ENCODE results near the gene TMCO6.
A peak's percentile ranks its signal among the peaks of the same experiment; 100 is the strongest.

TMCO6 gene

DNA sequence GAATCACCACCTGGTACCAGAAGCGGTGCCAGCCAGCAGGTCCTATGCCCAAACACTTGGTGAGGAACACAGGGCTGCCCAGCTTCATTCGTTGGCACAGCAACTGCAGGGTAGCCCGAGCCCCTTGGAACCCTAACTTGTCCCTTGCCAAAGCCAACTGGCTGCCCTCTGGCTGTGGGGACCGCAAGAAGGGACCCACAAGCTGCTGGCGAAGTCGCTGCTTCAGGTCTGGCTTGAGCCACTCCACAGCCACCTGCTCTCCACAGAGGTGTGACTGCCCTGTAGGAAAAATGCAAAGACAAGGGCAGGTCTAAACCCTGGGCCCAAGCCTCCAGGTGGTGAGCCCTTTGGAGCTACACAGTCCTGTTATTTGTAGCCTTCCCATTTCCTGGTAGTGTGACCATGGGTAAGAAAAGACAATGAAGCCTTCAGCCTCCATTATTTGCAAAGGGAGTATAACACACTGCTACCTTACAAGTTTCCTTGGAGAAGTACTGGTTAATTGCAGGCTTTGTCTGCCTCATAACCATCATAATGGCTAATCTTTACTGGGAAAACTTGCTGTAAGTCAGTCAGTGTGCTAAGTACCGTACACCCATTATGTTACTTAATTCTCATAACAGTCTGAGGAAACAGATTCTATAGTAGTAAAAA is 32.3 kb downstream of the TMCO6 start:
- ATAC-seq (ENCODE audit: low read depth) (peak; percentile 11; the same call in 1 of the 3 replicates), DNase-seq (ENCODE audit: low spot score) (no peak)
- Histone ChIP-seq H3K36me3 (ENCODE audit: low read depth) (peaks cover 86% of the 10 kb centered on the region), H3K9me3 (ENCODE audit: severe bottlenecking) (no peaks in the 10 kb centered on the region), H3K4me3 (ENCODE audit: severe bottlenecking) (no peak overlapping the region), H3K27me3 (ENCODE audit: insufficient read depth, poor library complexity, severe bottlenecking) (no peaks in the 10 kb centered on the region), H3K27ac (ENCODE audit: poor library complexity, severe bottlenecking) (no peak overlapping the region), H3K4me1 (ENCODE audit: insufficient read depth, poor library complexity, severe bottlenecking) (peaks cover under 1% of the 10 kb centered on the region)
- TF ChIP-seq CTCF (IDR thresholded peaks at IDR 0.05; ENCODE audit: poor library complexity, severe bottlenecking), result no peak

DNA sequence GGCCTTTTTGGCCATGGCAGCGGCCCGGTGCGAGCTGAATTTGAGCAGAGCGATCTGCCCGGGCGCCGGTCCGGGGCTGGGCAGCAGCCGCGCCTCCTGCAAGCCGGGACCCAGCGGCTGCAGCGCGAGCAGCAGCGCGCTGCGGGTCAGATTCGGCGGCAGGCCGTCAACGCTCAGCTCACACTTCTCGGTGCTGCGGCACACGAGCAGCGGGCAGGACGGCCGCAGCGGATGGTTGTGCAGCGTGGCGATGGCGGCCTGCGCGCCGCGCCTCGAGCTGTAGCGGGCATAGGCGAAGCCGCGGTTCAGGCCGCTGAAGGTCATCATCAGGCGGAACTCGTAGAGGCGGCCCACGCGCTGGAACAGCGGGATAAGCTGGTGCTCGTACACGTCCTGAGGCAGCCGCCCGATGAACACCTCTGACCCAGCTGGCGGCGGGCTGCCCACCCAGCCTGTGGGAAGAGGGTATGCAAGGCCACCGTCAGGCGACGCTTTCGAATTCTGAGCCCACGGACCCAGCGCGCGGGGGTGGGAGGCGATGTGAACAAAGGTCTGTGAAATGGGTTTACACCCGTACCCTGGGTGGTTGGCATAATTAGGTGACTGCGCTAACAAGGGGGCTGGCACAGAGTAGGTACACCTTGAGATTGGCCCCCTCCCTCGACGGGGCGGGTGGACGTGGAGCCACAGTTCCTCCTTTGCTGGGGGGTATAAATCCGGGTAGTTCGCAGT is 33.4 kb downstream of the TMCO6 start:
- DNase-seq (ENCODE audit: low spot score), result peak; percentile 68
- ATAC-seq (ENCODE audit: low read depth), result no peak
- no peaks in the 10 kb centered on the region for H3K27me3 ChIP-seq (ENCODE audit: insufficient read depth, poor library complexity, severe bottlenecking)
- TF ChIP-seq CTCF (IDR thresholded peaks at IDR 0.05; ENCODE audit: poor library complexity, severe bottlenecking), result no peak
- peaks cover 86% of the 10 kb centered on the region for H3K36me3 ChIP-seq (ENCODE audit: low read depth)
- no peak overlapping the region for H3K27ac ChIP-seq (ENCODE audit: poor library complexity, severe bottlenecking)
- H3K9me3 ChIP-seq (ENCODE audit: severe bottlenecking), result no peaks in the 10 kb centered on the region
- H3K4me1 ChIP-seq (ENCODE audit: insufficient read depth, poor library complexity, severe bottlenecking), result no peaks in the 10 kb centered on the region
- no peak overlapping the region for H3K4me3 ChIP-seq (ENCODE audit: severe bottlenecking)

DNA sequence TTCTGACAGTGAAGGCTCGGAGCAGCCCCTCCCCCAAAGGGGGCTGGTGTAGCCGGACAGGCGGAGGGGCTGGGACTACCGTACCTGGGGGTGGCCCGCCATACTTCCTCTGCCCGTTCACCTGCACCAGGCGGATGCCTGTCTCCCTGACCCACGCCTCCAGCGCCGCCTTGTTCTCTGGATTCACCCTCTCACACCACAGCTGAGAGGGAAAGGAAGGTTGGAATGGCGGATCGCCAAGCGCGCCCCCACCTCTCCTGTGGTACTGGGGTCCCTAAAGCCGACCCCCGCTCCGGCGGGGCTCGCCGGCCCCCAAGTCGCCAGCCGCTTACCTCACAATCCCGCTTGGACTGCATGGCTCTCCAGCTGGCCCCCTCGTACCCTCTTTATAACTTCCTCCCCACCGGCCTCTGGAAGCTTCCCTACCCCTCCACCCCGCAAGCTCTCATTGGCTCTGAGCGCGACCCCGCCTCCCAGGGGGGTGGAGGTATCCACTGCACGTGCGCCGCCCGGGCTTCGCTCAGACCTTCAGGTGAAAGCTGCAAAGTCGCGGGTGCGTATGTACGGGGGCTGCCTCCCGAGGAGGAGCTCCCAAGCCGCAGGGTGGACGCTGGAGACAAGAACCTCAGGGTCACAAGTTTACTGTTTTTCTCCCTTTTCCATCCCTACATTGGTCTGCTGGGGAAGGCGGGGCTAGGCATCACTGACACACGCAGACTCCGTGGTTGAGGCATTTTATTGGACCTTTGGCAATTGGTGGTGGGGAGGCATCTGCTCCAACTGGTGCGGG is 34.1 kb downstream of the TMCO6 start, which contains the start of gene DND1:
Gene DND1, minus strand, starts transcription at position 390 of the 790 bp plus-strand sequence. Its CDS starts 34 bp downstream, at position 356.
- Histone ChIP-seq H3K4me1 (ENCODE audit: insufficient read depth, poor library complexity, severe bottlenecking) (no peaks in the 10 kb centered on the region), H3K27me3 (ENCODE audit: insufficient read depth, poor library complexity, severe bottlenecking) (no peaks in the 10 kb centered on the region), H3K4me3 (ENCODE audit: severe bottlenecking) (no peak within 1 kb of the TSS), H3K27ac (ENCODE audit: poor library complexity, severe bottlenecking) (no peak within 1 kb of the TSS), H3K36me3 (ENCODE audit: low read depth) (peaks cover 86% of the 10 kb centered on the region), H3K9me3 (ENCODE audit: severe bottlenecking) (no peaks in the 10 kb centered on the region)
- TF ChIP-seq CTCF (IDR thresholded peaks at IDR 0.05; ENCODE audit: poor library complexity, severe bottlenecking), result no peak
- ATAC-seq (ENCODE audit: low read depth), result no peak; the same call in 2 of the 3 replicates
- peak; percentile 71 for DNase-seq (ENCODE audit: low spot score)

GRCh38 chr5:140674211-140674610 is 35.0 kb downstream of the TMCO6 start:
- no peaks in the 10 kb centered on the region for H3K4me1 ChIP-seq (ENCODE audit: insufficient read depth, poor library complexity, severe bottlenecking)
- no peaks in the 10 kb centered on the region for H3K9me3 ChIP-seq (ENCODE audit: severe bottlenecking)
- H3K27ac ChIP-seq (ENCODE audit: poor library complexity, severe bottlenecking), result no peak overlapping the region
- DNase-seq (ENCODE audit: low spot score) (no peak), ATAC-seq (ENCODE audit: low read depth) (peak; percentile 28)
- H3K27me3 ChIP-seq (ENCODE audit: insufficient read depth, poor library complexity, severe bottlenecking), result no peaks in the 10 kb centered on the region
- TF ChIP-seq CTCF (IDR thresholded peaks at IDR 0.05; ENCODE audit: poor library complexity, severe bottlenecking), result no peak
- H3K36me3 ChIP-seq (ENCODE audit: low read depth), result peaks cover 84% of the 10 kb centered on the region
- no peak overlapping the region for H3K4me3 ChIP-seq (ENCODE audit: severe bottlenecking)

Data from RWPE2 (cell line).